GM19372 (cell line): ENCODE data around the gene GDF2.

ENCODE experiments used
- ATAC-seq: cut with Tn5 transposase; IDR thresholded peaks from one replicate; pipeline ENCODE4 v1.9.1; 2021; ENCODE audit warnings: mild to moderate bottlenecking, low read depth, moderate library complexity; ENCODE audit not compliant: unreplicated experiment

Gene GDF2

GRCh38 chr10:47311193-47311931, 10.9 kb upstream of the GDF2 start:
- ATAC-seq, result no peak

GRCh38 chr10:47311932-47312662, 10.2 kb upstream of the GDF2 start:
- ATAC-seq, result no peak

GRCh38 chr10:47312663-47312995, 9.6 kb upstream of the GDF2 start:
- ATAC-seq, result no peak

- no peak for ATAC-seq
These were observed 7.8 kb upstream of the GDF2 start for GRCh38 chr10:47314416-47314970.

- ATAC-seq, result no peak
These were observed 6.8 kb upstream of the GDF2 start for GRCh38 chr10:47315421-47315820.

- no peak for ATAC-seq
These were observed 6.1 kb upstream of the GDF2 start for GRCh38 chr10:47316131-47316530.

- ATAC-seq, result no peak
These were observed 5.0 kb upstream of the GDF2 start for GRCh38 chr10:47317251-47317650.

GRCh38 chr10:47318706-47319105, 3.5 kb upstream of the GDF2 start:
- no peak for ATAC-seq

GRCh38 chr10:47319784-47320183, 2.5 kb upstream of the GDF2 start:
- ATAC-seq, result no peak

GRCh38 chr10:47320812-47321211, 1.4 kb upstream of the GDF2 start:
- no peak for ATAC-seq

- no peak for ATAC-seq
These were observed 596 bp upstream of the GDF2 start for GRCh38 chr10:47321521-47322195.

GRCh38 chr10:47323087-47323486, 833 bp downstream of the GDF2 start:
- no peak for ATAC-seq

GRCh38 chr10:47323636-47324296, 1.5 kb downstream of the GDF2 start:
- ATAC-seq, result no peak

- no peak for ATAC-seq
These were observed 3.3 kb downstream of the GDF2 start for GRCh38 chr10:47325303-47326291.

GRCh38 chr10:47326306-47326926, 4.2 kb downstream of the GDF2 start:
- ATAC-seq, result no peak

- ATAC-seq, result no peak
These were observed 4.7 kb downstream of the GDF2 start for GRCh38 chr10:47326927-47327330.

GRCh38 chr10:47329855-47330254, 7.6 kb downstream of the GDF2 start:
- ATAC-seq, result no peak

- no peak for ATAC-seq
These were observed 8.1 kb downstream of the GDF2 start for GRCh38 chr10:47330366-47330765.

- ATAC-seq, result no peak
These were observed 8.6 kb downstream of the GDF2 start for GRCh38 chr10:47330804-47331203.
